ENCODE results near the gene SIPA1L3. TPM values are rescaled to one million over a fixed set of nuclear protein-coding genes. Genes with fewer than 3 reads are reported as not detected.

SIPA1L3 gene
- total RNA-seq, 1 experiment from 2014 or later = 66.3 TPM

GRCh38 chr19:38012290-38012689 lies 105.3 kb downstream of the SIPA1L3 start:
- TF ChIP-seq POLR2AphosphoS5 (IDR thresholded peaks at IDR 0.05; ENCODE audit: low read depth, low read length) (no peak), TCF7L2 (IDR thresholded peaks at IDR 0.05; ENCODE audit: low read depth, low read length) (no peak), SIN3A (IDR thresholded peaks at IDR 0.05; ENCODE audit: borderline replicate concordance, insufficient read depth, low read depth, low read length) (no peak)
- TF ChIP-seq, protein P1, sequence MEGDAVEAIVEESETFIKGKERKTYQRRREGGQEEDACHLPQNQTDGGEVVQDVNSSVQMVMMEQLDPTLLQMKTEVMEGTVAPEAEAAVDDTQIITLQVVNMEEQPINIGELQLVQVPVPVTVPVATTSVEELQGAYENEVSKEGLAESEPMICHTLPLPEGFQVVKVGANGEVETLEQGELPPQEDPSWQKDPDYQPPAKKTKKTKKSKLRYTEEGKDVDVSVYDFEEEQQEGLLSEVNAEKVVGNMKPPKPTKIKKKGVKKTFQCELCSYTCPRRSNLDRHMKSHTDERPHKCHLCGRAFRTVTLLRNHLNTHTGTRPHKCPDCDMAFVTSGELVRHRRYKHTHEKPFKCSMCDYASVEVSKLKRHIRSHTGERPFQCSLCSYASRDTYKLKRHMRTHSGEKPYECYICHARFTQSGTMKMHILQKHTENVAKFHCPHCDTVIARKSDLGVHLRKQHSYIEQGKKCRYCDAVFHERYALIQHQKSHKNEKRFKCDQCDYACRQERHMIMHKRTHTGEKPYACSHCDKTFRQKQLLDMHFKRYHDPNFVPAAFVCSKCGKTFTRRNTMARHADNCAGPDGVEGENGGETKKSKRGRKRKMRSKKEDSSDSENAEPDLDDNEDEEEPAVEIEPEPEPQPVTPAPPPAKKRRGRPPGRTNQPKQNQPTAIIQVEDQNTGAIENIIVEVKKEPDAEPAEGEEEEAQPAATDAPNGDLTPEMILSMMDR (IDR thresholded peaks at IDR 0.05) = no peak
- TF ChIP-seq, protein P2, sequence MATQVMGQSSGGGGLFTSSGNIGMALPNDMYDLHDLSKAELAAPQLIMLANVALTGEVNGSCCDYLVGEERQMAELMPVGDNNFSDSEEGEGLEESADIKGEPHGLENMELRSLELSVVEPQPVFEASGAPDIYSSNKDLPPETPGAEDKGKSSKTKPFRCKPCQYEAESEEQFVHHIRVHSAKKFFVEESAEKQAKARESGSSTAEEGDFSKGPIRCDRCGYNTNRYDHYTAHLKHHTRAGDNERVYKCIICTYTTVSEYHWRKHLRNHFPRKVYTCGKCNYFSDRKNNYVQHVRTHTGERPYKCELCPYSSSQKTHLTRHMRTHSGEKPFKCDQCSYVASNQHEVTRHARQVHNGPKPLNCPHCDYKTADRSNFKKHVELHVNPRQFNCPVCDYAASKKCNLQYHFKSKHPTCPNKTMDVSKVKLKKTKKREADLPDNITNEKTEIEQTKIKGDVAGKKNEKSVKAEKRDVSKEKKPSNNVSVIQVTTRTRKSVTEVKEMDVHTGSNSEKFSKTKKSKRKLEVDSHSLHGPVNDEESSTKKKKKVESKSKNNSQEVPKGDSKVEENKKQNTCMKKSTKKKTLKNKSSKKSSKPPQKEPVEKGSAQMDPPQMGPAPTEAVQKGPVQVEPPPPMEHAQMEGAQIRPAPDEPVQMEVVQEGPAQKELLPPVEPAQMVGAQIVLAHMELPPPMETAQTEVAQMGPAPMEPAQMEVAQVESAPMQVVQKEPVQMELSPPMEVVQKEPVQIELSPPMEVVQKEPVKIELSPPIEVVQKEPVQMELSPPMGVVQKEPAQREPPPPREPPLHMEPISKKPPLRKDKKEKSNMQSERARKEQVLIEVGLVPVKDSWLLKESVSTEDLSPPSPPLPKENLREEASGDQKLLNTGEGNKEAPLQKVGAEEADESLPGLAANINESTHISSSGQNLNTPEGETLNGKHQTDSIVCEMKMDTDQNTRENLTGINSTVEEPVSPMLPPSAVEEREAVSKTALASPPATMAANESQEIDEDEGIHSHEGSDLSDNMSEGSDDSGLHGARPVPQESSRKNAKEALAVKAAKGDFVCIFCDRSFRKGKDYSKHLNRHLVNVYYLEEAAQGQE (IDR thresholded peaks at IDR 0.05; ENCODE audit: insufficient read depth in 1 of 2, low read depth in 2 of 2, low read length in 1 of 2) = no peak
- CTCF ChIA-PET = no interaction called here
- POLR2A ChIA-PET = no interaction called here
- H3K27ac ChIP-seq (ENCODE audit: low read length) = no peak overlapping the region
- no TSS peak for BruUV-seq (replicated peaks)
- in situ Hi-C loops (cut with HindIII; ENCODE audit: low pct_unique_long_range_greater_than_20kb, low sequenced_read_pairs) (no loop called here), intact Hi-C loops (cut with micrococcal nuclease; ENCODE audit: unreplicated experiment) (no loop called here)
- no peaks in the 10 kb centered on the region for H3K27me3 ChIP-seq (ENCODE audit: control insufficient read depth, insufficient read depth, low read length)
- no peak for DNase-seq (ENCODE audit: low read depth, low spot score)
- H3K36me3 ChIP-seq (ENCODE audit: control insufficient read depth, insufficient read depth, low read length) = no peaks in the 10 kb centered on the region
- ATAC-seq = no peak
- no peaks in the 10 kb centered on the region for H3K9me3 ChIP-seq (ENCODE audit: control insufficient read depth, insufficient read depth, low read depth, low read length)
- H3K4me1 ChIP-seq (ENCODE audit: control insufficient read depth, insufficient read depth, low read length) = no peaks in the 10 kb centered on the region
- no peak overlapping the region for H3K4me3 ChIP-seq (ENCODE audit: low read depth in 2 of 2, low read length in 2 of 2)

DNA sequence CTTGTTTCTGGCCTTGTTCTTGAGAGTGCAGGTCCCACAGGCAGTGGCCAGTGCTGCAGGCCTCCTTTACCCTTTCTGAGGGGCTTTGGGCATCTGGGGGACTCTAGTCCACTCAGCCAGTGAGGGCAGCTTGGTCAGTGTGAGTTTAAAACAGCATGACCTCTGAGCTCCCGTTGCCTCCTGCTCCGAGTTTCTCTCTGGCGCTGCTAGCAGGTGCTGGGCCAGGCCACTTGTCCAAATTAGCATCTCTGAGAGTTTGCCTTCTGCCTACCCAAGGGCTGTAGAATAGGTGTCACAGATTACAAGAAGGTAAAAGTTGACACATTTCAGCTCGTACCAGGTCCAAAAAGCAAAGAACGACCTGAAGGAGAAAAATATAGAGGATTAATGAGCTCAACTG lies 105.9 kb downstream of the SIPA1L3 start:
- POLR2A ChIA-PET = no interaction called here
- in situ Hi-C loops (cut with HindIII; ENCODE audit: low pct_unique_long_range_greater_than_20kb, low sequenced_read_pairs) (no loop called here), intact Hi-C loops (cut with micrococcal nuclease; ENCODE audit: unreplicated experiment) (no loop called here)
- CTCF ChIA-PET = no interaction called here
- no peaks in the 10 kb centered on the region for H3K27me3 ChIP-seq (ENCODE audit: control insufficient read depth, insufficient read depth, low read length)
- H3K4me3 ChIP-seq (ENCODE audit: low read depth in 2 of 2, low read length in 2 of 2) = no peak overlapping the region
- TF ChIP-seq, protein P1 (IDR thresholded peaks at IDR 0.05) = no peak
- TF ChIP-seq POLR2AphosphoS5 (IDR thresholded peaks at IDR 0.05; ENCODE audit: low read depth, low read length) (no peak), TCF7L2 (IDR thresholded peaks at IDR 0.05; ENCODE audit: low read depth, low read length) (no peak), SIN3A (IDR thresholded peaks at IDR 0.05; ENCODE audit: borderline replicate concordance, insufficient read depth, low read depth, low read length) (no peak)
- TF ChIP-seq, protein P2 (IDR thresholded peaks at IDR 0.05; ENCODE audit: insufficient read depth in 1 of 2, low read depth in 2 of 2, low read length in 1 of 2) = no peak
- no peak for DNase-seq (ENCODE audit: low read depth, low spot score)
- no peaks in the 10 kb centered on the region for H3K36me3 ChIP-seq (ENCODE audit: control insufficient read depth, insufficient read depth, low read length)
- BruUV-seq (replicated peaks) = no TSS peak
- no peaks in the 10 kb centered on the region for H3K9me3 ChIP-seq (ENCODE audit: control insufficient read depth, insufficient read depth, low read depth, low read length)
- ATAC-seq = no peak
- no peaks in the 10 kb centered on the region for H3K4me1 ChIP-seq (ENCODE audit: control insufficient read depth, insufficient read depth, low read length)
- H3K27ac ChIP-seq (ENCODE audit: low read length) = no peak overlapping the region

All from Panc1 (cell line).